GM12878 (cell line): ENCODE measurements around the gene CTDSP1. TPM values are rescaled to one million over a fixed set of nuclear protein-coding genes. Genes with fewer than 3 reads are reported as not detected.

Experiments
- ATAC-seq: fragments of 200-7000 bp; cut with Tn5 transposase; 3 replicates; pipeline ENCODE4 v1.9.1; 2020; ENCODE audit warnings: mild to moderate bottlenecking, moderate library complexity
- BruUV-seq: library from RNA; stranded (reverse); fragments of 400-500 nt; replicated peaks from 2 replicates; lab custom pipeline; 2021; lab: Mats Ljungman, UMichigan
- CTCF ChIA-PET: fragments of 300-600 bp; sonication (Branson Sonifier 250); formaldehyde crosslinking; extraction: SDS; loops from one replicate; lab custom pipeline; 2021; ENCODE audit warnings: inconsistent platforms; lab: Yijun Ruan, JAX
- POLR2A ChIA-PET: fragments of 350-600 bp; formaldehyde crosslinking; extraction: SDS; loops from one replicate; lab custom pipeline; 2021; ENCODE audit warnings: inconsistent platforms; lab: Charles Lee
- RAD21 ChIA-PET: fragments of 300-600 bp; sonication (Branson Sonifier 250); formaldehyde crosslinking; loops from one replicate; lab custom pipeline; 2023; ENCODE audit warnings: antibody characterized with exemption; ENCODE audit not compliant: unreplicated experiment; lab: Charles Lee
- SMC1A ChIA-PET: fragments of 300-600 bp; sonication (Branson Sonifier 250); formaldehyde crosslinking; loops from one replicate; lab custom pipeline; 2023; ENCODE audit not compliant: unreplicated experiment, uncharacterized antibody; lab: Charles Lee
- DNase-seq: peaks from one replicate; pipeline ENCODE4 v3.0.0-alpha.2; 2011; ENCODE audit warnings: low read depth, low spot score
- FAIRE-seq: peaks from 3 replicates; lab custom pipeline; 2011; peaks lifted over from hg19 to GRCh38; lab: Jason Lieb, UNC
- H2AFZ ChIP-seq: 2 replicates; pipeline ENCODE4 v1.6.0; 2011; ENCODE audit warnings: low read depth, low read length, control low read depth; ENCODE audit not compliant: control insufficient read depth
- H3K27ac ChIP-seq: 2 replicates; pipeline ENCODE4 v1.5.1; 2011; ENCODE audit warnings: control low read depth; ENCODE audit not compliant: control insufficient read depth, insufficient read depth
- H3K27me3 ChIP-seq, 2 experiments: replicated peaks in 1 of 2; 2 replicates each; pipeline versions ENCODE4 v1.6.0 to v1.6.1; 2011; ENCODE audit warnings: low read length in 1 of 2; ENCODE audit not compliant: control insufficient read depth in 2 of 2, insufficient read depth in 2 of 2
- H3K36me3 ChIP-seq, 2 experiments: 2 replicates each; pipeline ENCODE4 v1.5.1; 2011; ENCODE audit warnings: low read length in 1 of 2; ENCODE audit not compliant: control insufficient read depth in 2 of 2, insufficient read depth in 2 of 2
- H3K4me1 ChIP-seq: 2 replicates; pipeline ENCODE4 v1.6.1; 2011; ENCODE audit warnings: mild to moderate bottlenecking, low read length, moderate library complexity, mixed read lengths; ENCODE audit not compliant: control insufficient read depth, insufficient read depth
- H3K4me2 ChIP-seq: 2 replicates; pipeline ENCODE4 v1.6.0; 2011; ENCODE audit warnings: control low read depth; ENCODE audit not compliant: control insufficient read depth, insufficient read depth
- H3K4me3 ChIP-seq: fragments of 200-600 bp; sonication (generic); 2 replicates; pipeline ENCODE4 v1.5.1; 2016
- H3K79me2 ChIP-seq: 2 replicates; pipeline ENCODE4 v1.6.0; 2011; ENCODE audit warnings: low read length; ENCODE audit not compliant: control insufficient read depth, insufficient read depth
- H3K9ac ChIP-seq: 2 replicates; pipeline ENCODE4 v1.8.0; 2011; ENCODE audit warnings: low read length, control low read depth, mixed read lengths; ENCODE audit not compliant: control insufficient read depth, insufficient read depth
- H3K9me3 ChIP-seq: replicated peaks from 3 replicates; pipeline ENCODE4 v1.5.1; 2011; ENCODE audit warnings: mild to moderate bottlenecking, low read length; ENCODE audit not compliant: control insufficient read depth, insufficient read depth
- H4K20me1 ChIP-seq: 2 replicates; pipeline ENCODE4 v1.6.0; 2011; ENCODE audit not compliant: control insufficient read depth, insufficient read depth
- BACH1 ChIP-seq: fragments of 450-650 bp; IDR thresholded peaks from 2 replicates; pipeline ENCODE4 v1.6.1; 2017; ENCODE audit warnings: mild to moderate bottlenecking, borderline replicate concordance
- CHD1 ChIP-seq: IDR thresholded peaks from 2 replicates; pipeline ENCODE4 v1.6.1; 2012; ENCODE audit warnings: low read depth, low read length, improper control_type of control experiment
- ETV6 ChIP-seq, 2 experiments: fragments of 450-650 bp in 1 of 2; IDR thresholded peaks in 1 of 2; conservative IDR thresholded peaks in 1 of 2; 2 replicates each; pipeline ENCODE4 v1.6.1; 2014; ENCODE audit warnings: antibody characterized with exemption in 1 of 2, borderline replicate concordance in 1 of 2, low read depth in 1 of 2, mild to moderate bottlenecking in 1 of 2, moderate library complexity in 1 of 2
- MTA2 ChIP-seq: fragments of 450-650 bp; IDR thresholded peaks from 2 replicates; pipeline ENCODE4 v1.6.1; 2016; ENCODE audit warnings: low read depth, mild to moderate bottlenecking, moderate library complexity
- RCOR1 ChIP-seq: conservative IDR thresholded peaks from 2 replicates; pipeline ENCODE4 v1.6.1; 2012; ENCODE audit warnings: low read depth, low read length, improper control_type of control experiment
- SMAD1 ChIP-seq: fragments of 450-650 bp; IDR thresholded peaks from 2 replicates; pipeline ENCODE4 v1.6.1; 2018; ENCODE audit warnings: mild to moderate bottlenecking, low read depth; ENCODE audit not compliant: partially characterized antibody
- SMC3 ChIP-seq: IDR thresholded peaks from 2 replicates; pipeline ENCODE4 v1.6.1; 2011; ENCODE audit warnings: low read length, improper control_type of control experiment, borderline replicate concordance
- TCF3 ChIP-seq: IDR thresholded peaks from 2 replicates; pipeline ENCODE4 v1.6.1; 2012; ENCODE audit warnings: low read depth, mild to moderate bottlenecking, low read length, borderline replicate concordance; ENCODE audit not compliant: insufficient read depth
- WRNIP1 ChIP-seq: IDR thresholded peaks from 2 replicates; pipeline ENCODE4 v1.6.1; 2011; ENCODE audit warnings: low read depth, low read length, improper control_type of control experiment, borderline replicate concordance
- YY1 ChIP-seq: IDR thresholded peaks from 2 replicates; pipeline ENCODE4 v1.6.1; 2011; ENCODE audit warnings: low read depth, mild to moderate bottlenecking, low read length
- ZBED1 ChIP-seq: IDR thresholded peaks from 2 replicates; pipeline ENCODE4 v1.6.1; 2016; ENCODE audit warnings: borderline replicate concordance
- ZNF687 ChIP-seq: fragments of 450-650 bp; IDR thresholded peaks from 2 replicates; pipeline ENCODE4 v1.6.1; 2017; ENCODE audit warnings: mild to moderate bottlenecking, moderate library complexity
- WGBS: methylation state at CpG from one replicate; pipeline ENCODE4 v1.1.6; 2016; ENCODE audit warnings: low lambda C conversion rate; ENCODE audit not compliant: insufficient replicate concordance, insufficient coverage; ENCODE audit errors: missing lambda C conversion rate; 5-methylcytosine and 5-hydroxymethylcytosine counted together
- in situ Hi-C: fragments of 300-500 bp; cut with MboI; formaldehyde crosslinking; loops from 9 replicates; pipeline ENCODE4 v1.14.3; 2018; ENCODE audit warnings: mixed read lengths
- intact Hi-C: fragments of 100-400 bp; cut with micrococcal nuclease; formaldehyde crosslinking; loops from one replicate; pipeline ENCODE4 v1.14.2; 2022; ENCODE audit not compliant: unreplicated experiment
- polyA plus RNA-seq, 11 experiments: library from polyadenylated mRNA; depleted of rRNA in 4 of 11; unstranded in 6 of 11; stranded (reverse) in 5 of 11; fragments of >200 nt; fragmentation: Nextera tagmentation in 4 of 11; fragmentation: Illumina TruSeq in 1 of 11; extraction: Ambion mirVana in 4 of 11; extraction: Trizol in 1 of 11; gene quantifications; 1 replicate in 1 of 11; 2 replicates in 10 of 11; pipeline versions ENCODE4 v1.2.1 to v1.2.3, GENCODE V29; 2011 to 2016; ENCODE audit warnings: inconsistent platforms in 2 of 11, missing spikeins in 2 of 11, low read depth in 1 of 11
- total RNA-seq, 4 experiments: library from RNA; depleted of rRNA in 3 of 4; stranded (reverse); fragments of >200 nt in 3 of 4; fragmentation: Illumina TruSeq in 1 of 4; extraction: Trizol in 1 of 4; gene quantifications; 2 replicates each; pipeline versions ENCODE4 v1.2.1 to v1.2.3, GENCODE V29; 2013 to 2021

Gene CTDSP1
- total and polyA plus RNA-seq, 10 of the 15 experiments (the other 5 are each of a cell fraction or from before 2014, with no cell fraction given), result 3.0 to 75.9 (median 34.4) TPM

- Histone ChIP-seq H3K4me1 (no peaks in the 10 kb centered on the region), H3K79me2 (no peaks in the 10 kb centered on the region), H2AFZ (no peak overlapping the region)
- ChIA-PET POLR2A (interaction anchor here (0.7 kb wide), 1 partner anchor 153 kb away, joined by 3 read pairs; no protein-coding TSS in a partner anchor), SMC1A (interaction anchor here (1.6 kb wide), 1 partner anchor 11 kb away, joined by 4 read pairs; no protein-coding TSS in a partner anchor)
- TF ChIP-seq SMAD1 (no peak), ZNF687 (no peak), MTA2 (no peak), ZBED1 (no peak), BACH1 (no peak), RCOR1 (no peak), TCF3 (no peak), CHD1 (no peak), ETV6 (conservative IDR thresholded peaks at IDR 0.05 in 1 of 2, IDR thresholded peaks at IDR 0.05 in 1 of 2; ENCODE audit: borderline replicate concordance in 1 of 2, low read depth in 1 of 2) (no peak), WRNIP1 (no peak), YY1 (no peak), SMC3 (no peak)
- TF ChIP-seq, all 136 proteins: peak for 0
- in situ Hi-C loops, result no loop called here
- no peak overlapping the region for H3K4me2 ChIP-seq
- H3K4me3 ChIP-seq, result no peak overlapping the region
- DNase-seq (no peak), ATAC-seq (no peak), FAIRE-seq (no peak)
- no peak overlapping the region for H3K27ac ChIP-seq
- no TSS peak for BruUV-seq
- no peaks in the 10 kb centered on the region for H3K27me3 ChIP-seq
- intact Hi-C loops, result no loop called here
- 54% methylated on average over 5 of the region's 5 CpGs for WGBS
- H4K20me1 ChIP-seq, result no peaks in the 10 kb centered on the region
- ChIA-PET CTCF (interaction anchor here (1.2 kb wide), 1 partner anchor 12 kb away, joined by 3 read pairs; no protein-coding TSS in a partner anchor), RAD21 (no interaction called here)
- no peaks in the 10 kb centered on the region for H3K36me3 ChIP-seq
- no peak overlapping the region for H3K9ac ChIP-seq
- H3K9me3 ChIP-seq, result no peaks in the 10 kb centered on the region
Observed at GRCh38 chr2:218418321-218418716, 18.7 kb downstream of the CTDSP1 start.
